ENCODE measurements around the gene VAC14.
"Not testable (repeated sequence)": the region's sequence is repeated elsewhere in the genome, so short reads cannot be mapped to it uniquely, and the experiment has no call there.

The VAC14 gene

GRCh38 chr16:70746708-70747424 lies 54.1 kb downstream of the VAC14 start:
- no peak for TF ChIP-seq ZFX (IDR thresholded peaks at IDR 0.05; ENCODE audit: borderline replicate concordance)
- TF ChIP-seq CTCF (IDR thresholded peaks at IDR 0.05), result no peak
- peak overlapping the region; percentile 58 for H3K27ac ChIP-seq

- TF ChIP-seq CTCF (IDR thresholded peaks at IDR 0.05) (no peak), ZFX (IDR thresholded peaks at IDR 0.05; ENCODE audit: borderline replicate concordance) (no peak)
- H3K27ac ChIP-seq, result peak overlapping the region; percentile 58
Measured at GRCh38 chr16:70746040-70746707, 54.8 kb downstream of the VAC14 start.

- TF ChIP-seq CTCF (IDR thresholded peaks at IDR 0.05) (no peak), ZFX (IDR thresholded peaks at IDR 0.05; ENCODE audit: borderline replicate concordance) (no peak)
- peak overlapping the region; percentile 58 for H3K27ac ChIP-seq
Measured at GRCh38 chr16:70745536-70746025, 55.4 kb downstream of the VAC14 start.

- TF ChIP-seq CTCF (IDR thresholded peaks at IDR 0.05), result no peak
- TF ChIP-seq ZFX (IDR thresholded peaks at IDR 0.05; ENCODE audit: borderline replicate concordance), result no peak
- no peak overlapping the region for H3K27ac ChIP-seq
Measured at GRCh38 chr16:70744366-70744765, 56.6 kb downstream of the VAC14 start.

- TF ChIP-seq ZFX (IDR thresholded peaks at IDR 0.05; ENCODE audit: borderline replicate concordance), result no peak
- no peak for TF ChIP-seq CTCF (IDR thresholded peaks at IDR 0.05)
- H3K27ac ChIP-seq, result no peak overlapping the region
Measured at GRCh38 chr16:70743791-70744190, 57.2 kb downstream of the VAC14 start.

GRCh38 chr16:70742967-70743366 lies 58.0 kb downstream of the VAC14 start:
- H3K27ac ChIP-seq, result not testable (repeated sequence)

- no peak overlapping the region for H3K27ac ChIP-seq
Measured at GRCh38 chr16:70741783-70742125, 59.2 kb downstream of the VAC14 start.

More at GRCh38 chr16:70741783-70742125, 59.2 kb downstream of the VAC14 start:
- no peak for TF ChIP-seq CTCF (IDR thresholded peaks at IDR 0.05)
- TF ChIP-seq ZFX (IDR thresholded peaks at IDR 0.05; ENCODE audit: borderline replicate concordance), result no peak
